Hematopoietic multipotent progenitor cell (in vitro differentiated cells): ENCODE measurements around the gene SLC4A7. TPM values are rescaled to one million over a fixed set of nuclear protein-coding genes. Genes with fewer than 3 reads are reported as not detected.

Experiments used
- DNase-seq, 3 donors: peaks; one replicate each; pipeline ENCODE4 v3.0.0-alpha.2; 2011 to 2015; ENCODE audit warnings: low read depth in 2 of 3, low spot score in 2 of 3
- total RNA-seq: library from RNA; depleted of rRNA; stranded (reverse); fragments of >200 nt; gene quantifications from one replicate; pipeline ENCODE4 v1.2.3, GENCODE V29; 2012

SLC4A7 gene
- total RNA-seq, 1 donor = 9.7 TPM

DNA sequence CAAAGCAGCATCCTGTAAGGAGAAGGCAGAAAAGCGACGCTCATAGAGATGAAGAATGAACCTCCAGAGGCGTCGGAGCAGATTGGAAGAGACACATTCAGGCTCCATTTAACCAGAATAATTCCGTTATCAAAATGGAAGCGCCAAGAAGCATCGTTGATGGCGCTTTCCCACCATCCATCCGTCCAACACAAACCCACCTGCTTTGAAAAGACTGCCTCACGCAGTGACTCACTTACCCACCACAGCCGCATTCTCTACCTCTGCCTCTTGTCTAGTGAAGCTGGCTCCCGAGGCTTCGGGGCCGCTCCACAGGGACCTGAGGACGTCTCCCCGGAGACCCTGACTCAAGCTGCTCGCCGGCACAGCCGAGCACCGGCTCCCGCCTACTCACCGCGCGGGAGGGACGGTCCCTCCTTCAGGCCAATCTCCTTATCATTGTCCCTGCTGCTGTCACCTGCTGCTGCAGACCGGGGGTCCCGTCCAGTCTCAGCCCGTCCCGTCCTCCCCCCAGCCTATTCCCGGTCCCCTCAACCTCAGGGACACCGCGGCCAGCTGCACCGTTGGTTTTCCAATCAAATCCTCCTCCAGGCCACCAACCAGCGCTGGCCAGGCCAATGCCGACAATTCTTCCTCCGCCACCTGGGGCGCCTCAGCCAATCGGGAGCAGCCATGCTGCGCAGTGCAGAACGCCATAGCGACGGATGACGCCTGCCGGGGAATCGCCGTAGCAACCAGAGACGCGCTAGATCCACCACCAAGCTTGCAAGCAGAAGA lies 115.2 kb downstream of the SLC4A7 start, which contains the start of gene NEK10:
Gene NEK10, minus strand, starts transcription at position 553 of the 777 bp plus-strand sequence. CDS start 16,501 bp downstream, outside the sequence.
- peak; percentile 71 to 94 (median 91) for DNase-seq

- DNase-seq = no peak
Measured at GRCh38 chr3:27366062-27366591, 118.1 kb downstream of the SLC4A7 start.

DNA sequence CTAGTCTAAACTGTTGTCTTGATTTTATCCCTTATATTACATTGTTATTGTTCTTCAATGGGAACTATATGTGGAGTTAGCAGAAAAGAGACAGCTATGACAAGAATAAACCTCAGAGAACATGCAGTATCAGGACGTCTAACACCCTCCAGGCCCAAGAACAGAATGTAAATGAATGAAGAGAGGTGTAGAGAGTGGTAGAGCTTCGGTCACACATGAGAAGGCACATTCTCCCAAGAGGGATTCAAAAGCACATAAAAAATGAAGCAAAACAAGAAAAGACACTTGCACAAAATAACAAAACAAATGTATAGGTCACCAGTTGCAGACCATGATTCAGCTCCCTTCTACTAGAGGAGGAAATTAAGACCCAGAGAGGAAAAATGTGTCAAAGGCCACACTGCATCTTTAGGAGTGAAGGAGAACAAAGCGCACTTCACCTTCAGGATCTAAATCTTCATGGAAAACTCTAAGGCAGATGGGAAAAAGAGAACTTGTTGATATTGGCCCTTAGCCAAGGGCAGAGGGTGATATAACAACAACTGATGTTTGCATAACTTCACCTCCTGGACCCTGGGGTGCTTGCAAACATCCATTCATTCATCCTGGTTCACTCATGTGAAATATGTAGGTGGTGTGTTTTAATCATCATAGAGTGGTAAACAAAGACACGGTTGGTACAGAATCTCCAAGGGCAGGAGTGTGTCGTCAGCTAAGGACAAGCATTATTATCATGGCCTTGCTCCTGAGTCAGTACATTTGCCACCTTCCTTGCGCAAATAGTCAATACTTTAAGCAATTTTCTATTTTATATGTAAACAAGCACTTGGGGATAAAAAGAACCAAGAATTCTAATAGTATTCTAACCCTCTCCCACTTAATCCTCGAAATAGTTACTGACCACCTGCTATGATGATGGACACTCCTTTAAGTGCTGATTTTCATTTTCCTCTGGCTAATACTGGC lies 123.8 kb downstream of the SLC4A7 start:
- DNase-seq = no peak

- no peak for DNase-seq
Measured at GRCh38 chr3:27358372-27358771, 125.8 kb downstream of the SLC4A7 start.

- peak in 2 of 3 donors; percentile 68 to 83 for DNase-seq
Measured at GRCh38 chr3:27357665-27358258, 126.4 kb downstream of the SLC4A7 start.

- DNase-seq = no peak
Measured at GRCh38 chr3:27356976-27357375, 127.2 kb downstream of the SLC4A7 start.

- DNase-seq = no peak
Measured at GRCh38 chr3:27354588-27355203, 129.5 kb downstream of the SLC4A7 start.

GRCh38 chr3:27354161-27354560 lies 130.0 kb downstream of the SLC4A7 start:
- DNase-seq = no peak

DNA sequence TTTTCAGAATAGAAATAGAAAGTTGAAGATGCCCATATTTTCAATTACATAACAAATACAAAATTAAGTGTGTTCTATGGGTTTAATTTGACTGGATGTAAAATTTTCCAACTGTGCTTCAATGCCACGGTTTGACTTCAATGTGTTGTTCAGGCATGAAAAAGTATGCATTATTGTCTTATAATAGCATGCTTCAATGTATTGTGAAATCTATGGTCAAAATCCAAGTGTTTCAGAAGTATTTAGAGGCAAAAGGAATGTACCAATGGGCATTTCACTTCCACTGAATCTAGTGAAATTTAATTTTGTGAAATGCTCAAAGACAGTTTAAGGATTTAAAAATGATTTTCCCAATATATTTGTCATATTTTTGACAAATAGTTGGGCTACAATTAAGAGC lies 131.0 kb downstream of the SLC4A7 start:
- DNase-seq = no peak

DNA sequence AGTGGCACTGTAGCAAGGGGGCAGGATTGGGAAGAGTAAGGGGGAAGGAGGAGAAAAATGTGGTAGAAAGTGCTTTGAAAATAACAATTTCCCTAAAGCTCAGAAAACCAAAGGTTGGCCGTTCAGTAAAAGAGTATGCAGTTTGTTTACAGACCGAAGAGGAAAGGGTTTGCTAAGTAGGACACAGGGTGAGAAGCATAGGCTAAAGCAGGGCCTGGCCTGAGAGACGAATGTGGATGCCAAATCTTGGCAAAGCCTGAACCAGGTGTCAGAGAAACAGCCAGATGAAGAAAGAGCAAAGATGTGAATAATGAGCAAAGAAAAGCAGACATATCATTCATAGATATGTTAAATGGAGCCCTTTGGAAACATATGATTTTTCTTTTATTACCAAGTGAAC lies 132.1 kb downstream of the SLC4A7 start:
- no peak for DNase-seq

GRCh38 chr3:27349832-27350231 lies 134.4 kb downstream of the SLC4A7 start:
- DNase-seq = no peak

DNA sequence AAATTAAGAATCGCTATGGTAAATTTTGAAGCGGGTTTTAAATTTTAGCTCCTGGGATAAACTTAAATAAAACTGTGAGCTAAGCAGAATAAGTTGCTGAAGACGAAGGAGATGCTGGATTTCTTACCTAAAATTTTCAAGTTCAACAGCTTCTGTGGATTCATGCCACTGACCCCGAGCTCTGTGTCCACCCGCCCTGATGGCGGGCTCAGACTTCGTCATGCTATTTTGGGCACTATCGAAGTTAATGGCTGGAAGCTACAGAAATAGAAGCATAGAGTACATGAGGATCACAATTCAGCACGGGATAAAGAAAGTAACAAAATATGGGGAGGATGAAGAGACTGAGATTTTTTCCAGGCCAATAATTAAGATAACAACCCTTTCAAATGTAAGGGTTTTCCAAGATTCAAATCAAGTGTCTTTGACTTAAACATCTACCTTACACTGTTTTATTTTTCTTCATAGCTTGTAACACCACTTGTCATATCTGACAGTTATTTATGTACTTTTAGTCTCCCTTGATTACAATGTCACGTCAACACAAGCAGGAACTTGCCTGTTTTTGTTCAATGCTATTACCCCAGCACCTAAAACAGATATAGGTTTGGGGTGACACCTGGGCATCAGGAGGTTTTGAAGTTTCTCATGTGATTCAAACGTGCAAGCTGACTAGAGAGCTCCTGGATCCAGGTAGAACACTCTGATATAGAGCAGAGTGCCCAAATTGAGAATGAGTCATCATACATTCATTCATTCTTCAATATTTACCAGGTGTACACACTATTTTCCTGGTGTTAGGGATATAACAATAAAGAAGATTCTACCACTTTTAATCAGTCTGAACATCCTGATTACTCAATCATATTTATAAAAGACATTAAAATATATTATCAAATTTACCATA lies 138.0 kb downstream of the SLC4A7 start:
- no peak for DNase-seq

DNA sequence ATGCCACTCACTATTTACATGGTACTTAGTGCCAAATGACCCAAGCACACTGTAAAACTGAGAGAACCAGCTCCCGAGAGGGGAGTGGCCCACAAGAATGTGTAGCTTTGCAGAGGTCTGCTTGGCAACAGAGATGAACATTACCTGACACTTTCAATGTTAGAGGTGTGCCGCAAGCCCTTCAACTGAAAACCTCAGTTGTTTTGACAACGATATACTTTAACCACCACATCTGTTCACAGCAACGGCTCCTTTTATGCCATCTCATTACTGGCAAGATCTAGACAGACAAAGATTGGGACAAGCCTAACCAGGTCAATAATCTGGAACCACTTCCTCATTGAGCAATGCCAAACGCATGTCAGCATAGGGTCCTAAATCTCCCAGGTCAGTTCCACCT lies 138.7 kb downstream of the SLC4A7 start:
- DNase-seq = peak in 2 of 3 donors; percentile 47 to 85

DNA sequence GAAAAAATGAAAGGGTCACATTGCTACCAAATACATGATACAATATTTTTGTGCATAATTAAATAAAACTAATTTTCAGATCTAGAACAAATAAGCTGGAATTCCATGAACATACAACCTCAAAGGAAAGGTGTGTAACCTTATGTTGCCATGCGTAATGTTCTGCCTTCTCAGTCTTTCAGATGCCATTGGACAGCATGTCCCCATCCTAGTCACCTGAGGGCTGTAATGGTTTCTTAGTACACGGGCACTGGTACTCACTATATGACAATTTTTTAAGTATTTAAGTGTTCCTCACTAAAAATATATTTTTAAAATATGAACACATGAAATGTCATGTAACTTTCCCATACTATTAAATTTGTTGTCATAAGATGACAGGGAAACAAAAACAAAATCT lies 139.1 kb downstream of the SLC4A7 start:
- no peak for DNase-seq

GRCh38 chr3:27344192-27344591 lies 140.0 kb downstream of the SLC4A7 start:
- DNase-seq = no peak

DNA sequence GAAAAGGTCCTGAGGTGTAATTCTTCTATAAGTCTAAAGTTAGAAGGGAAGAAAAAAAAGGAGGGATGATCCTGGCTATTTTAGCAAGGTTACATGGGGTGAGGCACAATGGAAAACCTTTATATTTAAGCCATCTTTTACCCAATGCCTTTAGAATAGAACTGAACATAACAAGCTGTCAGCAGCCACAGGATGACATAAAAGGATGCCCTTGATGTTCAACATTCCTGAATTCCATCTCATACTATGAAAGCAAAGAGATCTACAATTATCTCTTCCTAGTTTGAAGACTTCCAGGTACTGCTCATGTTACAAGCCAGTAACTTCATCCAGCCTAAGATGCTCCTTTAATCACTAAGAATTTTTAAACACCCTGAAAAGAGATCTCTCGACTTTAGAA lies 141.9 kb downstream of the SLC4A7 start:
- DNase-seq = no peak

DNA sequence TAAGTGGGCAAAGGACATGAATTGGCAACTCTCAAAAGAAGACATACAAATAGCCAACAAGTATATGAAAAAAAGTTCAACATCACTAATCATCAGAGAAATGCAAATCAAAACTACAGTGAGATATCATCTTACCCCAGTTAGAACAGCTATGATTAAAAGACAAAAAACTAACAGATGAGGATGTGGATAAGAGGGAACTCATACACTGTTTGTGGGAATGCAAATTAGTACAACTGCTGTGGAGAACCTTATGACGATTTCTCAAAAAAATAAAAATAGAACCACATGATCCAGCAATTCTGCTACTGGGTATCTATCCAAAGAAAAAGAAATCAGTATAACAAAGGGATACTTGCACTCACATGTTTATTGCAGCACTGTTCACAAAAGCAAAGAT lies 143.7 kb downstream of the SLC4A7 start:
- peak in 1 of 3 donors; percentile 40 for DNase-seq

DNA sequence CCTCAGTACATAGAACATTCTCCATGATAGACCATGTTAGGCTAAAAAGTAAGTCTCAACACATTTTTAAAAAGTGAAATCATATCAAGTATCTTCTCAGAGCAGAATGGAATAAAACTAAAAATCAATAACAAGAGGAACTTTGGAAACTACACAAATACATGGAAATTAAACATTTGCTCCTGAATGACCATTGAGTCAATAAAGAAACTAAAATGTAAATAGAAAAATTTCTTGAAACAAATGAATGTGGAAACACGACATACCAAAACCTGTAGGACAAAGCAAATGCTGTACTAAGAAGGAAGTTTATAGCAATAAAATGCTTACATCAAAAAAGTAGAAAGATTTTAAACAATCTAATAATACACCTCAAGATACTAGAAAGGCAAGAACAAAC lies 148.6 kb downstream of the SLC4A7 start:
- DNase-seq = no peak

DNA sequence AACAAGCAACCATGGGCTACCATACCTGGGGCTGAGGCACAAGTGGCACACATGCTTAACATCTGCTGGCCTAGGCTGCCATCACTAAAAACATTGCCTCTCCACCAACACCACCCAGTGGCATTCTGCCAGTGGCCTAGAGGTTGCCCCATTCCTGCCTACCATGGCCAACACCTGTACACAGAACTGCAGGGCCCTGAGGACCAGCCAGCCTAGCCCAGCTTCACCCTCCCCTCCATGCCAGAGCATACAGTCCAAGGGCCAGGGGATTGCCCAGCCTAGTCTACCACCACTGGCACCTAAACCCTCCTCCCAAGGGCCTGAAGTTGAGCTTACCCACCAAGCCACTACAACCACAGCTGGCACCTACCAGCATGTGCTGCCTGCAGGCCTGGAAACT lies 150.3 kb downstream of the SLC4A7 start:
- no peak for DNase-seq
